B cell (primary cell): Measurements from ENCODE around the gene CIAPIN1.

Experiments
- EZH2 ChIP-seq: IDR thresholded peaks from 2 replicates; pipeline ENCODE4 v1.6.1; 2012; ENCODE audit warnings: borderline replicate concordance, low read depth, mild to moderate bottlenecking, moderate library complexity, low read length; ENCODE audit not compliant: insufficient read depth, poor library complexity, severe bottlenecking
- TF ChIP-seq, protein P1 (sequence below): fragments of 200-600 bp; IDR thresholded peaks from one replicate; pipeline ENCODE4 v1.8.0; 2022; ENCODE audit warnings: antibody characterized with exemption, mild to moderate bottlenecking

DNA sequence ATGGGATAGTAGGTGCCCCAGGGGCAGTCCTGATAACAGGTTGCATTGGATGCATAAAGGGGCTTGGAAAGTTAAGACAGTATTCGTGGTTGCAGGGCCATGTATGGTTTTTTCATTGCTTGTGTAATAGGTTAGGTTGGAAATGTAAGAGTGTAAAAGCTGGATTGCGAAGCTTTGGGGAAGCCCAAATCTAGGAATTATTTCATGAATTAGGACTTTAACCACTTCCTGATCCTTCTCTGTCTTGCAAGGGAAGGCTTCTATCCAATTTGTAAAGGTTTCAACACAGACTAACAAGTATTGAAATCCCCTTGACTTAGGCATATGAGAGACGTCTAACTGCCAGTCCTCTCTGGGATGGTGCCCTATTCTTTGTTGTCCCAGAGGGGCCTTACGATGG is 50.4 kb downstream of the CIAPIN1 start:
- TF ChIP-seq, protein P1, sequence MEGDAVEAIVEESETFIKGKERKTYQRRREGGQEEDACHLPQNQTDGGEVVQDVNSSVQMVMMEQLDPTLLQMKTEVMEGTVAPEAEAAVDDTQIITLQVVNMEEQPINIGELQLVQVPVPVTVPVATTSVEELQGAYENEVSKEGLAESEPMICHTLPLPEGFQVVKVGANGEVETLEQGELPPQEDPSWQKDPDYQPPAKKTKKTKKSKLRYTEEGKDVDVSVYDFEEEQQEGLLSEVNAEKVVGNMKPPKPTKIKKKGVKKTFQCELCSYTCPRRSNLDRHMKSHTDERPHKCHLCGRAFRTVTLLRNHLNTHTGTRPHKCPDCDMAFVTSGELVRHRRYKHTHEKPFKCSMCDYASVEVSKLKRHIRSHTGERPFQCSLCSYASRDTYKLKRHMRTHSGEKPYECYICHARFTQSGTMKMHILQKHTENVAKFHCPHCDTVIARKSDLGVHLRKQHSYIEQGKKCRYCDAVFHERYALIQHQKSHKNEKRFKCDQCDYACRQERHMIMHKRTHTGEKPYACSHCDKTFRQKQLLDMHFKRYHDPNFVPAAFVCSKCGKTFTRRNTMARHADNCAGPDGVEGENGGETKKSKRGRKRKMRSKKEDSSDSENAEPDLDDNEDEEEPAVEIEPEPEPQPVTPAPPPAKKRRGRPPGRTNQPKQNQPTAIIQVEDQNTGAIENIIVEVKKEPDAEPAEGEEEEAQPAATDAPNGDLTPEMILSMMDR, result no peak
- no peak for TF ChIP-seq EZH2
